Vagina (tissue), 2 donors: ENCODE results near the gene SPECC1L.
"Not testable (repeated sequence)": the region's sequence is repeated elsewhere in the genome, so short reads cannot be mapped to it uniquely, and the experiment has no call there.

Experiments
- CTCF ChIP-seq, 3 experiments: fragments of 450-650 bp in 2 of 3; fragments of 200-600 bp in 1 of 3; sonication (generic) in 1 of 3; IDR thresholded peaks; one replicate each; pipeline ENCODE4 v1.5.1; 2017 to 2019; ENCODE audit warnings: antibody characterized with exemption in 3 of 3, mild to moderate bottlenecking in 2 of 3, moderate library complexity in 2 of 3
- POLR2A ChIP-seq, 2 donors: fragments of 450-650 bp; IDR thresholded peaks; one replicate each; pipeline ENCODE4 v1.6.1; 2017; ENCODE audit warnings: antibody characterized with exemption in 2 of 2, mild to moderate bottlenecking in 2 of 2, moderate library complexity in 2 of 2

GRCh38 chr22:24287212-24287611 lies 16.6 kb downstream of the SPECC1L start:
- not testable (repeated sequence) for TF ChIP-seq POLR2A, CTCF (IDR thresholded peaks at IDR 0.05)
